Stimulated activated naive CD4-positive, alpha-beta T cell treated with Interleukin-2 at 50 U/mL for 16 hours (primary cell): ENCODE results near the gene PIGQ.

Experiments
- DNase-seq: peaks from one replicate; lab custom pipeline; 2025; lab: John Stamatoyannopoulos, UW

PIGQ gene

GRCh38 chr16:534135-534534 lies 35.6 kb upstream of the PIGQ start:
- DNase-seq: no peak

GRCh38 chr16:534856-535445 lies 34.8 kb upstream of the PIGQ start:
- DNase-seq: no peak

DNA sequence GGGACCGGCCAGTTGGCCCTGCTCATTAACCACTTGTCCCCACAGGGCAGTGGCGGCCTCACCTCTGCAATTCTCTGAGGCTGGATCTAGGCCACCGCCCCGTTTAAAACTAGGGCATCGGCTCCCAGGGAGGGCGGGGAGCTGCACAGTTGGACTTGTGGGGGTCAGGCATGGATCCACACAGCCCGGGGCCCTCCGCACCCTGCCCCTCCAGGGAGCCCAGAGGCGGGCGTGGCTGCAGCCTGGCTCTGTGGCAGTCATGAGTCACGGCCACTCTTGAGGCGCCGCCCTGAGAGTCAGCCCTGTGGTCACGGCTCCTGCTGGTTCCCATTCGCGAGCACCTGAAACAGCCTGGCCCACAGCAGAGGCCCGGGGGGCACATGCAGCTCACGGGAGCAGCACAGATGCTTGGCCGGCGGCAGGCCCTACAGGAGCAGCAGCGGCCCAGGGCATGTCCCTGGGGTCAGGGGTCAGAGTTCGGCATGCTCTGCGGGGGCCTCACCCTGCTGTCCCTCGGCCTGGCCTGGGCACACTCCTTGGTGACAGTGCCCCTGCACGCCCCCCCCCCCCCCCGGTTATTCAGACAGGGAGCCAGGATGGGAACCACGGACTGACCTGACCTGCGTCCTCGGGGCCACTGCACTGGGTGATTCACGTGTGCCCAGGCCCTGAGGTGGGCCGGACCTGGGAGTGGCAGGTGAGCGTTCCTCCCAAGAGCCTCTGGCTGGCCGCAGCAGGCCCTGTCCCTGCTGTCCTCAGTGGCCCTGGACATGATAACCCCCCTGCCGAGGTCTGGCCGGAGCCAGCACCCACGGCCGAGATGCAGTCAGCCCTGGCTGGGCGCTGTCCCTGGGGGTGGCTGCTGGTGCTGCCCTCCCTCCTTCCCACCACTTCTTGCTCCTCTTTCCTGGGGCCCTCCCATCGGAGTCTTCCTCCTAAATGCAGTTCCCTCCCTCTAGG lies 34.0 kb upstream of the PIGQ start:
- no peak for DNase-seq

DNA sequence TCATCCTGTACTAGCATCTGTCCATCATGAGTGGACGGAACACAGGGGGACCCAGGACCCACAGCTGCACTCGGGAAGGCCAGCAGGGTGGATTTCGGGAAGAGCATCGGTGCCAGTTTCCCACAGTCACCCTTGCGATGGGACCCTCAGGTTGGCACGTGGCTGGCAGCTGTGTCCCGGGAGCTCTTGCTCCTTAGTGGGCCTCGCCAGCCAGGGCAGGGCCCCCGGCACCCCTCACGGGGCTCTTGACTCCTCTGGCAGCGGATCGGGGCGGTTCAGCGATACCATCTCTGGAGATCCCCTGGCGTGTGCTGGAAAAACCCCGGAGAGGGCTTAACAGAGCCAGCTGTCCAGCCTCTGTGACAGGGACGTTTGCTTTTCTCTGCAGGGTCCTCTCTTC lies 33.0 kb upstream of the PIGQ start:
- DNase-seq: no peak

- no peak for DNase-seq
Measured at GRCh38 chr16:537415-538335, 32.1 kb upstream of the PIGQ start.

DNA sequence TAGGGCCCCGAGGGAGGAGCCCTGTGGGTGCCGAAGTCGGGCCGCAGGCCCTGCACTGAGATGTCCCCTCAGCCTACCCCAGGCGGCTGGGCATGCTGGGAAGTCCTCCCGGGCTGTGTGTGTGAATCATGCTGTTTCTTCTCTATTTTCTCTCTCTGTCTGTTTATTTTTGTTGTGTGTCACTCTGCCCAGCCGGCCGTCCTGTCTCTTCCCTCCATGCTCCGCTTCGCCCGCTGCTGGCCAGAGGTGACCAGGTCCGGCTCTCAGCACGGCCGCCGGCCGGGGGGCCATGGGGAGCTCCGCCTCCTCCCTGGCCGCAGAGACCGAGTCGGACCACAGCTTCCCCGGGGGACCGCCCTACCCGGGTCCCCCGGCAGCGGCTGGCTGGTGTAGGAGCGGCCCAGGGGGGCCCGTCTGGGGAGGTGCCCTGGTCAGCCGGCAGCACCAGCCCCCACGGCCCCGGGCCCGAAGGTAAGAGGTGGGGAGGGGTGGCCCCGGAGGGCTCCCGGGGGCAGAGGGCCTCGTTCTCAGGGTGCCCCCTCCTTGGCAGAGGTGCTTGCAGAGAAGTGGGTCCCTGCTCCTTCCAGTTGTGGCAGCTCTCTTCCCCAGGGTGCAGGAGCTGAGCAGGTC lies 29.8 kb upstream of the PIGQ start:
- no peak for DNase-seq

DNA sequence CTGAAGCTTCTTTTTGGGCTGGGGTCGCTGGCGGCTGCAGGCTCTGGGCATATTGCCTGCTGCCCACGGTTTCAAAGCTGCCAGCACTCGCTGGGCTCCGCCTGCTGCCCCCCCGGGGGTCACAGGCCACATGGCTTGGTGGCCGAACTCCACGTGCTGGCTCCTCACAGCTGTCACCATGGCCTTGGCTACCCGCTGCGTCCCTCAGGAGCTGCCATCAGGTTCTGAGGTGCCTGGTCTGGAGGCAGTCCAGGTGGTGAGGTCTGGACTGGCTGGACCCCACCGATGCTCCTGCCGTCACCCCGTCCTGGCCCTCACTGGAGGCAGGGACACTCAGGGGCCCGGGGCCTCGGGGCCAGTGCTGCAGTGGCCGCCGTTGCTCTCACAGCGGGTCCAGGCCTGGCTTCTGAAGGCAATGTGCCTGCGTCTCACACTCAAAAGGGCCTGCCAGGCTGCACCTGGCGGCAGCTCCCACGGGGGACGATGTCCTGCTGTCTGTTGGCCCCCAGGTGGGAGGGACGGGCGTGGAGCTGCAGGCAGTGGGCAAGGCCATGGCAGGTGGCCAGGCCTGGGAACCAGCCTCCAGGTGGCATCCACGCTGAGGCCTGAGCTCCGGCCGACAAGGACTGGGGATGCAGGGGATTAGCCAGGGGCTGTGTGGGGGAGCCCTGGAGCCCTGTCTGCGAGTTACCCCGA lies 29.0 kb upstream of the PIGQ start:
- no peak for DNase-seq

DNA sequence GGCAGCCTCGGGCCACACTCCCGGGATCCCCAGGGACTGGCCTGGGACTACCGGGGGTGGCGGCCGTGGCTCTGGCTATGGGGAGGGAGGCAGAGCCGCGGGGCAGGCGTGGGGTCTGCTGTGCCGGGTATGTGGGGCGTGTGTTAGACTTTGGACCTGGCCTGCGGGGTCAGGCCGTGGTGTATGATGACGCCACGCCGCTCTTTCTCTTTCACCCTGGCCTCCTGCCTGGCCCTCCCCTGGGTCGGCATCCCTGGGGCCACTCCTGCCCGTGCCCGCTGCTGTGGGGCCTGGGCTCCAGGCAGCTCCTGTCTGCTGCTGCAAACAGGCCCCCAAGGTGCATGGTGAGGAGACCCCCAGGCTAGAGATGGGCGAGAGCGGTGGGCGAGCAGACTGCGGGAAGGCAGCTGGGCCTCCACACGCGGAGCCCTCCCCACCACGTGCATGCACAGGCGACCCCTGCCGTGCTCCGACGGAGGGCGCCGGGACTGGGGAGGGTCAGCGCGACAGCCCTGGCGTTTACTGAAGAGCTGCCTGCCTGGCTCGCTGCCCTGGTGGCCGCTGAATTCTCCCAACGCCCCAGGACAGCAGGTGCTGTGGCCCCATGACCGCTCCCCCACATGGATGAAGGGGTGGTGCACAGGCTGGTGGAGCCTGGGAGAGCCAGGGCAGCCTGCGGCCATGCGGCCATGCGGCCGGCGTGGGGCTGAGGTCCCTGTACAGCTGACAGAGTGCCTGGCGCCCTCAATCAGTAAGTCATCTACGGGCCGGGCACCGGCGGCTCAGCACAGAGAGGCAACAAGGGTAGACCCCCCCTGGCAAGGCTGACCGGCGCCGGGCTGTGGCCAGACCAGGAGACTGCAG lies 26.2 kb upstream of the PIGQ start:
- DNase-seq: no peak

DNA sequence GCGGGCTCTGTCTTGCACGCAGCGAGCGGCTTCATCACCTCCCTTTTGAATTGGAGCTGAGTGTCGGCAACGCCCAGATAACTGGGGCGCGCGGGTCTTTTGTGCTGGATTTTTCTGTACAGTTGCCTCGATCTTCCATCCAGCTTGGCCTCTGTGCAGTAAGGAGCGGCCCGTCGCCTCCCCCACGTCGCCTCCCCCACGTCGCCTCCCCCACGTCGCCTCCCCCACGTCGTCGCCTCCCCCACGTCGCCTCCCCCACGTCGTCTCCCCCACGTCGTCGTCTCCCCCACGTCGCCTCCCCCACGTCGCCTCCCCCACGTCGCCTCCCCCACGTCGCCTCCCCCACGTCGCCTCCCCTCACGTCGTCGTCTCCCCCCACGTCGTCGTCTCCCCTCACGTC lies 25.3 kb upstream of the PIGQ start:
- no peak for DNase-seq

DNA sequence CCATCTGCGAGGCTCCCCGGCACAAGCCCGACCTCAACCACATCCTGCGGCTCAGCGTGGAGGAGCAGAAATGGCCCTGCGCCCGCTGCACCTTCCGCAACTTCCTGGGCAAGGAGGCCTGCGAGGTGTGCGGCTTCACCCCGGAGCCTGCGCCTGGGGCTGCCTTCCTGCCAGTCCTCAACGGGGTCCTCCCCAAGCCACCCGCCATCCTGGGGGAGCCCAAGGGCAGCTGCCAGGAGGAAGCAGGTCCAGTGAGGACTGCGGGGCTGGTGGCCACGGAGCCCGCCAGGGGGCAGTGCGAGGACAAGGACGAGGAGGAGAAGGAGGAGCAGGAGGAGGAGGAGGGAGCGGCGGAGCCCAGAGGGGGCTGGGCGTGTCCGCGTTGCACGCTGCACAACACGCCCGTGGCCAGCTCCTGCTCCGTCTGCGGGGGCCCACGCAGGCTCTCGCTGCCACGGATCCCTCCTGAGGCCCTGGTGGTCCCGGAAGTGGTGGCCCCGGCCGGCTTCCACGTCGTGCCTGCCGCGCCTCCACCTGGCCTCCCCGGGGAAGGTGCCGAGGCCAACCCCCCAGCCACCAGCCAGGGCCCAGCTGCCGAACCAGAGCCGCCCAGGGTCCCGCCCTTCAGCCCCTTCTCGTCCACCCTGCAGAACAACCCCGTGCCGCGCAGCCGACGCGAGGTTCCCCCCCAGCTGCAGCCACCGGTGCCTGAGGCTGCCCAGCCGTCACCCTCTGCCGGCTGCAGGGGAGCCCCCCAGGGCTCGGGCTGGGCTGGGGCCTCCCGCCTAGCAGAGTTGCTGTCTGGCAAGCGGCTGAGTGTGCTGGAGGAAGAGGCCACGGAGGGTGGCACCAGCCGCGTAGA lies 22.6 kb upstream of the PIGQ start:
- DNase-seq: peak; percentile 28

DNA sequence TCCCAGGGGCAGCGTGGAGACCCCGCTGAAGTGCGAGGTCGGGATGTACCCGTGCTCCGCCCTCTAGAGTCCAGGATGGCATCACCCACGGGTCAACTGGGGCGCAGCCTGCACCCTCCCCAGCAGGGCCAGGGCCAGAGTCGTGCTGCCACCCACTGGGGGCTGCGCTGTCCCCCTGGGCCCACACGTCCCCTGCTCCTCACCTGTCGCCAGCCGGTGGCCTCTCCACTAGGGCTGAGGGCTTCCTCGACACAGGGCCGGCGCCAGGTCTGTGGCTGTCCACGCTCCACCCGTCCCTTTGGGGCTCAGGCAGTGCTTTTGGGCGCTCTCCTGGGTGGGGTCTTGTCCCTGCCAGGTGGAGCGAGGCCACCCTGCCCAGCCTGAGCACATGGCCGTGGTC lies 21.2 kb upstream of the PIGQ start:
- no peak for DNase-seq

DNA sequence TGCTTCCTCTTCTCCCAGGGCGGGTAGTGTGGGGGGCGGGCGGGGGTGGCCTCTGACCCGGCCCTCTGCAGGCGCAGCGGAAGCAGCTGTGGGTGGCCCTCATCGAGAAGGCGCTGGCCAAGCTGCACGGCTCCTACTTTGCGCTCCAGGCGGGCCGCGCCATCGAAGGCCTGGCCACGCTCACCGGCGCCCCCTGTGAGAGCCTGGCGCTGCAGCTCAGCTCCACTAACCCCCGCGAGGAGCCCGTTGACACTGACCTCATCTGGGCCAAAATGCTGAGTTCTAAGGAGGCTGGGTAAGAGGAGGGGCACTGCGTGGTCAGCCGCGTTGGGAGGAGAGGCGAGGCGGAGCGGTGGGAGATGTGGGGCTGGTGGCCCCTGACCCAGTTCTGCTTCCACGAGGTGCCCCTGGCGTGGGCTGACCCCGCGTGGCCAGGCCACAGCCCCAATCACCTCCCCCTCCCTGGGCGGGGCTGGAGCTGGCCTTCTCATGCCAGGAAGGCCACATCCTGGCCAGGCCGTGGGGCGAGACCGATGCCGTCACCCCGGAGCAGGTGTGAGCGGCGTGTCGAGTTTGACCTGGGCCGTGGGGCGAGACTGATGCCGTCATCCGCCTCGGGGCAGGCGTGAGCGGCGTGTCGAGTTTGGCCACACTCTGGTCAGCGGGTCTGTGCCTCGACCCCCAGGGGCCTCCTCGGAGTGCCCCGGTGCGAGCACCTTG lies 20.1 kb upstream of the PIGQ start:
- DNase-seq: no peak

DNA sequence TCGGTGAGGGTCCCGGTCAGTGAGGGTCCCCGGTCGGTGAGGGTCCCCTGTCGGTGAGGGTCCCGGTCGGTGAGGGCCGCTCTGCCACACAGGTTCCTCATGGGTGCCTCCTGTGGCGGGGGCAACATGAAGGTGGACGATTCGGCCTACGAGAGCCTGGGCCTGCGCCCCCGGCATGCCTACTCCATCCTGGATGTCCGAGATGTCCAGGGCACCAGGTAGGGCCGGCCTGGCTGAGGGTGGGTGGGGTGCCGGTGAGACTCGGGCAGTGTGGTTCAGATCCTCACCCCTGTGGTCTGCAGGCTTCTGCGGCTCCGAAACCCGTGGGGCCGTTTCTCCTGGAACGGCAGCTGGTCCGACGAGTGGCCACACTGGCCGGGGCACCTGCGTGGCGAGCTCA lies 18.6 kb upstream of the PIGQ start:
- no peak for DNase-seq

- DNase-seq: no peak
Measured at GRCh38 chr16:552171-552570, 17.6 kb upstream of the PIGQ start.

DNA sequence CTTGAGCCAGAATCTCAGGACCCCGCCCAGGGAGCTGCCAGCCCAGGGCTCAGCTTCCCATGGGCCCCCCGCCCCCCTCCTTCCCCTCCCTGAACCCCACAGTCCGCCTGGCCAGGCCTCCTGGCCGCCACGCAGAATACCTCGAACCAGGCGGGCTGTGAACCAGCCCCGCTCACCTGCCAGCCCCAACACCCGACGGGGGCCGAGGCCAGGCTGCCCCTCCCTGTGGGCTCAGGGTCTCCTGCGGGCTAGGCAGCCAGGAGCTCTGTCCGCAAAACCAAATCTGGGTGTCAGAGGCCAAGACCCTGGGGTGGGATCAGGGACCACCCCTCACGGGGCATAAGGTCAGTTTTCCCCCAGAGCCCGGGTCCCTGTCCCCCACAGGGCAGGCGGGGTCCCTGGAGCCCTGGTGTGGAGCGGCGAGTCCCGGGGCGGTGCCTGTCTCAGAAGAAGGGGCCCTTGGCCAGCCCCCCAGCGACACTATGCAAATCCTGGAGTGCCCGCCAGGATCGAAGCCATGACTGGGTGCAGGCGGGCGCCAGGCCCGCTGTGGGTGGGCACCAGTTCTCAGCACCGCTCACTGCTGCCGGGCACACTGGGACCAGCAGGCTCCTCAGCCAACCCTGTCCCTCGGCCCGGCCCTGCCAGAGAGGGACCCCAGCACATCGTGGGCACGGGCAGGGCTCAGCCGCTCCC lies 16.0 kb upstream of the PIGQ start:
- DNase-seq: no peak

GRCh38 chr16:554297-554621 lies 15.5 kb upstream of the PIGQ start:
- no peak for DNase-seq

GRCh38 chr16:554640-555365 lies 15.0 kb upstream of the PIGQ start:
- no peak for DNase-seq
